HEK293T (cell line): ENCODE data around the gene COL23A1.

Source experiments
- CTCF ChIA-PET: fragments of 350-600 bp; formaldehyde crosslinking; extraction: SDS; loops from one replicate; lab custom pipeline; 2021; ENCODE audit warnings: antibody characterized with exemption, inconsistent platforms; lab: Yijun Ruan, JAX
- POLR2A ChIA-PET: fragments of 350-600 bp; formaldehyde crosslinking; extraction: SDS; loops from one replicate; lab custom pipeline; 2020; ENCODE audit warnings: antibody characterized with exemption, inconsistent platforms; lab: Yijun Ruan, JAX
- DNase-seq: peaks from one replicate; pipeline ENCODE4 v3.0.0; 2012; ENCODE audit warnings: mixed read lengths; ENCODE audit errors: extremely low spot score
- ARNT ChIP-seq: fragments of 450-650 bp; IDR thresholded peaks from 2 replicates; pipeline ENCODE4 v1.6.1; 2017; ENCODE audit warnings: mild to moderate bottlenecking
- BHLHE40 ChIP-seq: fragments of 450-650 bp; IDR thresholded peaks from 2 replicates; pipeline ENCODE4 v1.6.1; 2016; ENCODE audit warnings: mild to moderate bottlenecking, moderate library complexity, borderline replicate concordance
- CTBP1 ChIP-seq: fragments of 450-650 bp; IDR thresholded peaks from 2 replicates; pipeline ENCODE4 v1.6.1; 2016; ENCODE audit warnings: borderline replicate concordance
- ELF4 ChIP-seq: fragments of 450-650 bp; IDR thresholded peaks from 2 replicates; pipeline ENCODE4 v1.6.1; 2017; ENCODE audit warnings: antibody characterized with exemption
- FOXA1 ChIP-seq: fragments of 450-650 bp; IDR thresholded peaks from 2 replicates; pipeline ENCODE4 v1.6.1; 2016; ENCODE audit warnings: mild to moderate bottlenecking
- FOXK2 ChIP-seq: fragments of 450-650 bp; IDR thresholded peaks from 2 replicates; pipeline ENCODE4 v1.6.1; 2016; ENCODE audit warnings: mild to moderate bottlenecking
- FOXM1 ChIP-seq: fragments of 450-650 bp; IDR thresholded peaks from 2 replicates; pipeline ENCODE4 v1.6.1; 2017; ENCODE audit warnings: mild to moderate bottlenecking, borderline replicate concordance
- HDGF ChIP-seq: fragments of 450-650 bp; IDR thresholded peaks from 2 replicates; pipeline ENCODE4 v1.6.1; 2017; ENCODE audit warnings: antibody characterized with exemption, borderline replicate concordance
- L3MBTL2 ChIP-seq: fragments of 450-650 bp; conservative IDR thresholded peaks from 2 replicates; pipeline ENCODE4 v1.6.1; 2016; ENCODE audit warnings: mild to moderate bottlenecking
- LEF1 ChIP-seq: fragments of 450-650 bp; IDR thresholded peaks from 2 replicates; pipeline ENCODE4 v1.6.1; 2017; ENCODE audit warnings: mild to moderate bottlenecking, borderline replicate concordance
- NFRKB ChIP-seq: fragments of 450-650 bp; IDR thresholded peaks from 2 replicates; pipeline ENCODE4 v1.6.1; 2016; ENCODE audit warnings: mild to moderate bottlenecking, moderate library complexity
- PKNOX1 ChIP-seq: fragments of 450-650 bp; IDR thresholded peaks from 2 replicates; pipeline ENCODE4 v1.6.1; 2016
- SP1 ChIP-seq: fragments of 450-650 bp; IDR thresholded peaks from 2 replicates; pipeline ENCODE4 v1.6.1; 2017
- SUZ12 ChIP-seq: fragments of 450-650 bp; IDR thresholded peaks from 2 replicates; pipeline ENCODE4 v1.6.1; 2016; ENCODE audit warnings: mild to moderate bottlenecking
- TARDBP ChIP-seq: fragments of 450-650 bp; IDR thresholded peaks from 2 replicates; pipeline ENCODE4 v1.6.1; 2016
- ZNF384 ChIP-seq: fragments of 450-650 bp; IDR thresholded peaks from 2 replicates; pipeline ENCODE4 v1.6.1; 2016

COL23A1 gene

DNA sequence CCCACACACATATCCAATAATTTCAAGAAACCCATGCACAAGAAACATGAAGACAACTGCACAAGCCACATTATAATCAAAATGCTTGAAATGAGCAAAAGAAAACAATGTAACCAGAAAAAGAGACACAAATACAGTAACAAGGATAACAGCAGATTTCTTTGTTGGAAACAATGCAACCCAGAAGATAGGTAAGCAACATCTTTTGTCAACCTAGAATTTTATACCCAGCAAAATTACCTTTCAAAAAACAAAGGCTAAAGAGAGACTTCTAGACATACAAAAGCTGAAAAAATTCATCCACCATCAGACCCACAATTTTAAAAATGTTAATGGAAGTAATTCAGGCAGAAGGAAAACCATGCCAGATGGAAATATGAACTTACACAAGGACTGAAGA, 5.0 kb upstream of the COL23A1 start:
- DNase-seq = no peak
- no peak for TF ChIP-seq BHLHE40
- TF ChIP-seq L3MBTL2 = no peak
- no peak for TF ChIP-seq FOXK2
- TF ChIP-seq HDGF = no peak
- no peak for TF ChIP-seq SUZ12
- TF ChIP-seq NFRKB = no peak
- no peak for TF ChIP-seq LEF1
- TF ChIP-seq ARNT = no peak
- TF ChIP-seq TARDBP = no peak
- TF ChIP-seq ZNF384 = no peak
- TF ChIP-seq ELF4 = no peak
- TF ChIP-seq PKNOX1 = no peak
- TF ChIP-seq SP1 = no peak
- POLR2A ChIA-PET = no interaction called here
- CTCF ChIA-PET = no interaction called here

DNA sequence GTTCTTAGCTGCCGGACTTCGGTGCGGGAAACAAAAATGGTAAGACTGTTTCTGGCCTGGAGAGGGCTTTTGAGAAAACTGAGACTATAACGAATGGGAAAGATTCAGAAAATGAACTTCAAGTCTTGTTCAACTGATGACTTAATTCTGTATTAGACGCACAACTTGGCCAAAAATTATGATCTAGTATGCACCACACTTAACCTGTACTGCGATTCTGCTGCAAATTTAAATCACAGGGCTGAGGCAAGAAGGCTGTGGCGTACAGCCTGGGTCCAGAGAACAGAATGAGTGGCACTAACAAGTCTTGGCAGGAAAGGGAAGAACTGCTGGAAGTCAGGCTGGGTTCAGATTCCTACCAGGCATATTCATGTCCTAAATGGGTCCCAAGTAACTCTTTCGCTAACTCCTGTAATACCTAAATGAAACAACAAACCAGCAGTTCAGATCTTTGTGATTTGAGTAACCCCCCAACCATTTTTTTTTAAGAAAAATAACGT, 781 bp upstream of the COL23A1 start:
- no peak for TF ChIP-seq PKNOX1
- no peak for TF ChIP-seq CTBP1
- no peak for TF ChIP-seq ARNT
- no peak for TF ChIP-seq ELF4
- no peak for TF ChIP-seq BHLHE40
- TF ChIP-seq ZNF384 = no peak
- TF ChIP-seq SUZ12 = no peak
- no peak for TF ChIP-seq L3MBTL2
- no peak for TF ChIP-seq FOXK2
- TF ChIP-seq FOXA1 = no peak
- TF ChIP-seq LEF1 = no peak
- TF ChIP-seq HDGF = no peak
- TF ChIP-seq SP1 = no peak
- no peak for TF ChIP-seq NFRKB
- TF ChIP-seq FOXM1 = no peak
- no peak for TF ChIP-seq TARDBP
- DNase-seq = no peak
- ChIA-PET CTCF (interaction anchor here (0.7 to 1.5 kb wide), 4 partner anchors 8 to 310 kb away, joined by 3 to 6 read pairs (median 3); no protein-coding TSS in a partner anchor), POLR2A (interaction anchor here (0.5 to 0.7 kb wide), 2 partner anchors 13 to 35 kb away, joined by 3 read pairs; no protein-coding TSS in a partner anchor)

DNA sequence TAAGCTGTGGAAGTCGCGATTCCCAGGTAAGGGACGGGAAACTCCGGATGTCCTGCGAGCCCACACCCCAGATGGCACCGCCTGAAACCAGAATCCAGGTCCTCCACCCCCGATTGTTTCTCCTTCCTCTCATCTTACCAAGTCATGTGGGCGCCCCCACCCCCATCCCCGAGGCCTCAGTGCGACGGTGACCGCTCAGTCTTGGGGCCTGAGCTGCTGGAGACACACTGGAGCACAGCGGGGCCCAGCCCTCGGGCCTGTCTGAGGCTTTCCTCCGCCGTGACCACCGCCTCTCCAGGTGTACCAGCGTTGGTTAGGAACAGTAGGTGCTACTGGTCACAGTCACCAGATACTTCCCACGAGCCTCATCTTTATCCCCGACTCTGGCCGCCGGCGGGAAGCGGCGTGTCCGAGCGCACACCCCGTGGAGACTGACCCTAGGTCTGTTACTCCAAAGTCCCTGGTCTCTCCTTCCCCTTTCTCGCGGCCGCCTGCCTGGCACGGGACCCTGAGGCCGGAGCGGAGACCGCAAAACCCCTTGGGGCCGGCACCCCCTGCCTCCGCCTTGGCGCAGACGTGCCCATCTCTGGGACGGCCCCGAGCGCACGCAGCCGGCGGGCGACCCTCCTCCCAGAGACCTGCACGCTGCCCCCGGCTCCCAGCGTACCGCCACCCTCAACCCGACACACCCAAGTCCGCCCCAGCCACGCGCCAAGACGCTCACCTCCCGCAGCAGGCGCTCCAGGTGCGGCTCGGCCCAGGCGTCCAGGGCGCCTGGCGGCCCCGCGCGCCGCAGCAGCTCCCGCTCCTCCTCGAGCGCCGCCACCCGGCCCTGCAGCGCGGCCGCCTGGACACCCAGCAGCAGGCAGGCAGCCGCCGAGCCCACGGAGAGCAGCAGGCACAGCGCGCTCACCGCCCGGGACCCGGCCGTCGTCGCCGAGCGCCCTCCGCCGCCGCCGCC, 733 bp downstream of the COL23A1 start:
- TF ChIP-seq FOXM1 (no peak), ARNT (peak; percentile 34; the same call in 1 of the 2 replicates)
- DNase-seq = peak; percentile 69
- ChIA-PET CTCF (interaction anchor here (0.6 to 1.5 kb wide), 10 partner anchors 9 to 453 kb away, joined by 3 to 8 read pairs (median 3); no protein-coding TSS in a partner anchor), POLR2A (interaction anchor here (0.9 to 1.4 kb wide), 2 partner anchors 310 to 357 kb away, joined by 4 read pairs; partner anchors contain the start of gene PHYKPL)

DNA sequence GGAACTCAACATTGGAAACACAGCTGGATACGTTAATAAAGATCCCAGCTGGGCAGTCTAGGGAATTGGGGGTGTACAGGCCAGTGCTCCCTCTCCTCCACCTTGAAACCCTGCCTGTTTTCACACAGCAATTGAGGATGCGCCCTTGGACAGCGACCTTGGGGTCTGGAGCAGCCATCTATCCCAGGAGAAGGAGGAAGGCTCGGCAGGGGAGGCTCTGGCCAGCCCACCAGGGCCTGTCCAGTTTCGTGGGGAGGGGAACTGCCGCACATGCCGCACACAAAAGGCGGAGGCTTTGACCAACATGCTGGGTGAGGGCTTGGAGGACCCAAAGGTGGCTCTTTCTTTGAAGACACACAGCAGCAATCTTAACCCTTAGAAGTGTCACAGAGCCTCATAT, 1.4 kb downstream of the COL23A1 start:
- DNase-seq = no peak
- ChIA-PET CTCF (no interaction called here), POLR2A (no interaction called here)
- TF ChIP-seq PKNOX1 = no peak
- no peak for TF ChIP-seq ARNT
- TF ChIP-seq CTBP1 = no peak
- no peak for TF ChIP-seq BHLHE40
- no peak for TF ChIP-seq ZNF384
- TF ChIP-seq L3MBTL2 = no peak
- TF ChIP-seq TARDBP = no peak
- no peak for TF ChIP-seq ELF4
- no peak for TF ChIP-seq FOXM1
- no peak for TF ChIP-seq NFRKB
- TF ChIP-seq FOXK2 = no peak

DNA sequence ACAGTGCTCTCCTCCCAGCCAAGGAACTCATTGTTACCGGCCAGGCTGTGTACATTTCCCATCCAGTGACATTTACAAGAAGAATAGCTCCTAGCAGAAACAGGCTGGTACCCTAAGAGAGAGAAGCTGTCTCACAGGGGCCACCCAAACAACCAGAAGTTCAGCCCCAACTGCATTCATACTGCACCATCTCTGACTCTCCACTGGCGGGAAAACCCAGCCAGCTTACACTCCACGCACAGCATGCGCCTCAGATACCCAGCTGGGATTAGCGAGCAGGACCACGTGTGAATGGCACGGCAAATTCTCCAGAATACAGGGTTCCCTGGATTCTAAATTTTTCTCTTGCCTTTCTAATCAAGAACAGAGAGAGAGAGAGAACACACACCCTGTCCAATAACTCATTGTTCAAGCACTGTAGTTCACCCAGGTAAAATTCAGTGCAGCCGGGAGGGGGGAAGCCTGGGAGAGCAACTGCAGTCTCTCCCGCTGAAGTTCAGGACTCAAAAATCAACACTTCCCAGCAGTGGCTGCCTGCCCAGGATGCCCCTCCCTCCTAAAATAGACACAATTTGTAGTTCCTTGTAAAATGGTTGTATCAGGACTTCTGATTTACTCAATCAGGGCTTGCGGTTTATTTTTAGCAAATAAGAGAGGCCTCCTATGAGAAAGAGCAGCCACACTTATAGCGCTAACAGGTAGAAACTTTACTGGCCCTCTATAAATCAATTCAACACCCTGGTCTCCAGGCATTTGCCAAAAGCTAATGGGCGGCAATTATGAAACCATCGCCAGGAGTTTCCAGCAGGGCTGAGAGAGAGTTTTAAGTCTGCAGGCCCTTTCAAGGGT, 2.2 kb downstream of the COL23A1 start:
- no peak for DNase-seq
- ChIA-PET POLR2A (no interaction called here), CTCF (no interaction called here)
- TF ChIP-seq SUZ12 (no peak), SP1 (no peak), TARDBP (no peak), LEF1 (no peak), L3MBTL2 (peak; percentile 74), NFRKB (no peak), ZNF384 (no peak)
